Fibroblast of skin of left quadriceps (primary cell): Measurements from ENCODE around the gene MAB21L4.

Experiments
- DNase-seq, 2 experiments: peaks; one replicate each; pipeline ENCODE4 v3.0.0-alpha.2; 2013; ENCODE audit warnings: low read depth in 2 of 2

The MAB21L4 gene

DNA sequence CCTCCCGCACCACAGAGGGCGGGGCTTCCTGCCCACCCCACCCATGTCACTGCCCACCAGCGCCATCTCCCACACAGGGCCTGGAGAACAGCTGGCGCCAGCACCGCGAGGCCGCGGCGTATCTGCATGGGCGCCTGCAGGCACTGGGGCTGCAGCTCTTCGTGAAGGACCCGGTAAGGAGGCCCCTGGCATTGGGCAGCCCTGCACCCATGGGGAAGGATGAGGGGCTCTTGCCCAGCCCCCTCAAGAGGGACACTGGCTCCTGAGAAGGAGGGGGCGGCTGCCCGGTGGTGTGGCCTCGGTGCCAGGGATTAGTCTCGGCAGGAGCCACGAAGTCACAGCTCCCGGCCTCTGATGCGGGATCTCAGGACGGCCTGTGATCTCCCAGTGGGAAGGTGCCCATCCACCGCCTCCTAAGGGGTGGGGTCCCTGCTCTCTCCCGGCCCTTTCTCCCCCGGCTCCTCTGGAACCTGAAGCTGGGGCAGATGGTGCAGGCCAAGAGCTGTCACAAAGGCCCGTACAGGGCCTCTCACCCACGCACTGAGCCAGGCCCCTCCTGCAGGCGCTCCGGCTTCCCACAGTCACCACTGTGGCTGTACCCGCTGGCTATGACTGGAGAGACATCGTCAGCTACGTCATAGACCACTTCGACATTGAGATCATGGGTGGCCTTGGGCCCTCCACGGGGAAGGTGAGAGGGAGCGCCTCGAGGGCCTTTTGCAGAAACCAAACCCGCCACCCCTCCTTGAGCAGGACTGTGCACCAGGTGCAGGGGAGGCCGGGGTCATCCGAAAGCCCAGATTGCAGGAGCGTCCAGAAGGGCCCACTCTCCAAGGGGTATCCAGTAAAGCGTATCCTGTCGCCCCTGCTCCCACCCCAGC, 18.3 kb downstream of the MAB21L4 start:
- no peak for DNase-seq

DNA sequence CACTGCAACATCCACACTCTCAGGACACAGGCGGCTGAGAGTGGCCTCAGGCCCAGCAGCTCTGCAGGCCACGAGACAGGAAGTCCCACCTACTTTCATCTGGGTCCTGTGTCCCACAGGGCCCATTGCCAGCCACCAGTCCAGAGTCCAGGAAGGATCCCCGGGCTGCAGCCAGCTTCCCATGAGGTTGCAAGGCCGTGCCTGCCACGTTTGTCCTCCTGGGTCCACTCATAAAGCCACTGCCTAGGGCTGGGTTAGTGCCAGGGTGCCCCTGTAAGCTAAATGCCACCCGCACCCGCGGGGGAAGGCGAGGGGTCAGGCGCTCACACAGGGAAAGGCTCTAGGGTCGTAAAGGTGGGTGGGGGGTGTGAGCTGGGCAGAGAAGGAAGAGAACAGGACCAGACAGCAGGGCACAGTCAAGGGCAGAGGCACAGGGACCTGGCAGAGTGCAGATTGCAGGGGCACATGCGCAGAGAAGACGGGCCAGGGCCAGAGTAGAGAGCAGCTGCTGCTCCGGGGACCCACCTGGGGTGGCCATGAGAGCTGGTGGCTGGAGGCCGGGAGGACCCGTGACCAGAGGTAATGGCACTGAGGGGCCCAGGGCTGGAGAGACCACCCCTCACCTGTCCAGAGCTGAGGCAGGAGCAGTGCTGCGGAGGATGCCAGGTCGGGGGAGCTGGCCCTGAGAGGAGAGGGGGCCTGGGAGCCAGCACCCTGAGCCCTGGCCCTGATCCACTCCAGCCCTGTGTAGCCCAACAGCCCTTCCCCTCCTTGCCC, 19.3 kb downstream of the MAB21L4 start:
- no peak for DNase-seq

GRCh38 chr2:240876035-240876474, 19.9 kb downstream of the MAB21L4 start:
- no peak for DNase-seq

DNA sequence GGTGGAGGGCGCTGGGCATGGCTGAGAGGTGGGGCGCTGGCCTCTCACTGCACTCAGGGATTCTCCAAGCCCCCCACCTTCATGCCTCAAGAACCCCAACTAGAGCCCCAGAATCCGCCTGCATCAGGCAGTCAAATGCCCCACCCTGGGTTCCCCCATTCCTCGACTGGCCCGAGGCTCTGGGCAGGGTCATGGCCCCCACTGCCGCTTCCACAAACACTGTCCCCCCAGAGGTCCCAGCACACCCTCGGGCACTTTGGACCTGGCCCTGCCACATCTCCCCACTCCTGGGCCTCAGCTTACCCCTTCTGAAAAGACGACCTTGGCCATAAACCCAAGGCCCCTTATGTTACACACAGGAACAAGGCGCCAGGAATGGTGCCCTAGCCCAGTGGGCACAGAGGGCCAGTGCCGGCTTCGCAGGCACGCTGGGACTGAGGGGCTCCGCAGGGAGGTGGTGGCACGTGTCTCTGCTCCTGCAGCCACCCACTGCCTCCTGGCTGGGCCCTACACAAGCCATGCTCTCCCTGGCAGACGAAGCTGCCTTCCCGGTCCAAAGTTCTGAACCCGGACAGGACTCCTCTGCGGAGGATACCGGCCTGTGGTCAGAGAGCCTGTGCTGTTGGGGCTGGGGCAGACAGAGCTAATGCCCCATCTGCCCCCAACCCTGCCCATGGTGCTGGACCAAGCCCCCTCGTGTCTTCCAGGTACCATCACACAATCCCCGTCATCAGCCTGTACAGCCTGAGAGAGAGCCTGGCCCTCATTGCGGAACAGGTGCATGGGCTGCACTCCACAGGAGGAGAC, 20.5 kb downstream of the MAB21L4 start:
- DNase-seq: no peak

GRCh38 chr2:240874715-240875227, 21.2 kb downstream of the MAB21L4 start:
- no peak for DNase-seq

DNA sequence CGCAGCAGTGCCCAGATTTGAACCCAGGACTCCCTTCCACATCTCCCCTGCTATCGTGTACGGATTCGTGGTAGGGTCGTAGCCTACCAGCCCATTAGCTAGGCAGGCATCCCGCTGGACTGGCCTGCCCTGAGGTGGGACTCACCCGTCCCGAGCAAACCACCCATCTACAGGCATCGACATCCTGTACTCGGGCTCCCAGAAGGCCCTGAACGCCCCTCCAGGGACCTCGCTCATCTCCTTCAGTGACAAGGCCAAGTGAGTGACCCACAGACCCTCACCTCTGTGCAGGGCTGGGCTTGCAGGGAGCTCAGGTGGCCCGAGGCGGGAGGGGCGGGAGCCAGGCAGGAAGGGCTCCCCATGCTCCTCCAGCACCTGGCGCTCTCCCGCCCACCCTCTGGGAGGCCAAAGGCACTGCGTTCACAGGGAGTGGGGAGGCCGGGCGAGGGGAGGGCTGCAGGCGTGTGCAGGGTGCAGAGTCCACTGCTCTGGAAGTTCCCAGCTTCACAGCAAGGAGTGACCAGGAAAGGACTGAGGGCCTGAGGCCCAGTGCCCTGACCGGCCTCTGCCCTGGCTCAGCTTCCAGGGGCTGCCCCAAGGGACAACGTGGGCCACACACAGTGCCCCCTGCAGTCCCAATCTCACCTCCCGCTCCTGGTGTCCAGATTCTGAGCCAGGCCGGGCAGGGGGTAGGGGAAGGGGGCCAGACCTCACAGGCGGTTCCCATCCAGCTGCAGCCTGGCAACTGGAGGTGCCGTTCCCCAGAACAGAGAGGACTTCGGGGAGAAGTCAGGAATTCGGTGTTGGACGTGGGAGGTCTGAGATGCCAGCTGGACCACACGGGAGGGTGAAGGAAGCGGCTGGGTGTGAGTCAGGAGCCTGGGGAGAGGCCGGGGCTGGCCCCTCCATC, 21.9 kb downstream of the MAB21L4 start:
- DNase-seq: no peak

- DNase-seq: no peak
These were observed 22.7 kb downstream of the MAB21L4 start for GRCh38 chr2:240873098-240873788.

- DNase-seq: no peak
These were observed 23.4 kb downstream of the MAB21L4 start for GRCh38 chr2:240872317-240873097.

- DNase-seq: no peak
These were observed 24.6 kb downstream of the MAB21L4 start for GRCh38 chr2:240871071-240871958.

- DNase-seq: no peak
These were observed 25.7 kb downstream of the MAB21L4 start for GRCh38 chr2:240869956-240870875.

GRCh38 chr2:240869109-240869955, 26.6 kb downstream of the MAB21L4 start:
- no peak for DNase-seq

- DNase-seq: no peak
These were observed 27.5 kb downstream of the MAB21L4 start, which contains the start of gene AGXT for GRCh38 chr2:240868286-240869108. AGXT (plus strand) TSS chr2:240868824; CDS start chr2:240868866, 42 bp downstream.

DNA sequence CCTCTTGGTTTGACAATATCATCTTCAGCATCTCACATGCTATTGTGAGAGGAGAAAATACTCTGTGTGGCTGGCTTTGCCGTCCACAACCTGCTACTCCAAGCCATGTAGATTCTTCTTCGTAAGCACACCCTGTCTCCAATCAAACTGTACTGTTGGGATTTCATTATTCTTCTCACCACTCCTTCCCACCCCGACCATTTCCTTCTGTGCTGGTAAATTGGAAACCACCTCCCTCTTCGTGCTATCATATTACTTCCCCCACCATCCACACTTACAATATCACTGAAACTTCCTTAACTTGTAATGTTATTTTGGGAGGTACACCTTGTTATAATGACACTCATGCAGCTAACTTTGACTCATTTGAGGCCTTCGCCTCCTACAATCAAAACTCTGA, 30.6 kb downstream of the MAB21L4 start:
- DNase-seq: no peak

GRCh38 chr2:240864475-240864874, 31.5 kb downstream of the MAB21L4 start:
- no peak for DNase-seq

DNA sequence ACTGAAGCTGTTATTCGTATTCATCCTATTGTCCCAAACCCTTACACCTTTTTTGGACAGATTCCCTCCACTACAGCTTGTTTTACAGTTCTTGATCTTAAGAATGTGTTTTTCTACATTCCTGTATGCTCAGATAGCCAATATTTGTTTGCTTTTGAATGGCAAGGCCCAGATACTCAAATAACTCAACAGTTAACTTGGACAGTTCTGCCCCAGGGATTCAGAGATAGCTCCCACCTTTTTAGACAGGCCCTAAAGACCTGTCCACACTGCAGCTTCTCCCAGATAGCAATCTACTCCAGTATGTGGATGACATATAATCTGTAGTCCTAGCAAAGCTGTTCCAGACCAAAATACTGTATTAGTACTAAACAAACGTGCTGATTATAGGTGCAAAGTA, 34.4 kb downstream of the MAB21L4 start:
- no peak for DNase-seq
